Lung (tissue), 12 donors: ENCODE data around the gene ZNF488. TPM values are rescaled to one million over a fixed set of nuclear protein-coding genes. Genes with fewer than 3 reads are reported as not detected.

Source experiments
- ATAC-seq: fragments of 200-7000 bp; cut with Tn5 transposase; one replicate; pipeline ENCODE4 v1.9.1; 2020; ENCODE audit warnings: moderate number of reproducible peaks; ENCODE audit not compliant: insufficient read depth, low FRiP score
- DNase-seq, 3 donors: peaks; one replicate each; pipeline ENCODE4 v3.0.0-alpha.2; 2013 to 2017
- H3K27ac ChIP-seq, 2 donors: one replicate each; pipeline ENCODE4 v1.5.1; 2013; ENCODE audit warnings: mild to moderate bottlenecking in 2 of 2, moderate library complexity in 2 of 2, control low read depth in 1 of 2, inconsistent platforms in 1 of 2, low read depth in 1 of 2, low read length in 1 of 2
- H3K27me3 ChIP-seq, 3 donors: one replicate each; pipeline ENCODE4 v1.5.1; 2013; ENCODE audit warnings: low read length in 2 of 3; ENCODE audit not compliant: control insufficient read depth in 3 of 3, insufficient read depth in 3 of 3
- H3K36me3 ChIP-seq, 4 donors: one replicate each; pipeline ENCODE4 v1.5.1; 2013; ENCODE audit warnings: low read length in 4 of 4, mild to moderate bottlenecking in 1 of 4, moderate library complexity in 1 of 4; ENCODE audit not compliant: control insufficient read depth in 4 of 4, insufficient read depth in 4 of 4
- H3K4me1 ChIP-seq, 5 donors: one replicate each; pipeline ENCODE4 v1.5.1; 2013; ENCODE audit warnings: low read length in 5 of 5, mild to moderate bottlenecking in 2 of 5, moderate library complexity in 1 of 5; ENCODE audit not compliant: control insufficient read depth in 5 of 5, insufficient read depth in 5 of 5
- H3K4me3 ChIP-seq: one replicate; pipeline ENCODE4 v1.5.1; 2013; ENCODE audit warnings: mild to moderate bottlenecking, control low read depth, moderate library complexity
- H3K9ac ChIP-seq, 2 donors: one replicate each; pipeline ENCODE4 v1.5.1; 2013; ENCODE audit warnings: low read length in 2 of 2, control low read depth in 1 of 2; ENCODE audit not compliant: insufficient read depth in 1 of 2
- H3K9me3 ChIP-seq, 4 donors: one replicate each; pipeline ENCODE4 v1.5.1; 2013; ENCODE audit warnings: low read length in 3 of 4, mild to moderate bottlenecking in 1 of 4, moderate library complexity in 1 of 4; ENCODE audit not compliant: control insufficient read depth in 4 of 4, insufficient read depth in 3 of 4
- WGBS, 2 donors: extraction: QIAGEN DNeasy Blood & Tissue Kit; methylation state at CpG; one replicate each; pipeline ENCODE4 v1.1.7; 2013; 5-methylcytosine and 5-hydroxymethylcytosine counted together
- polyA plus RNA-seq, 2 donors: library from polyadenylated mRNA; stranded (reverse); fragments of 200-250 nt; gene quantifications; one replicate each; pipeline ENCODE4 v1.2.1, GENCODE V29; 2013
- total RNA-seq, 2 donors: library from RNA; depleted of rRNA in 1 of 2; stranded (reverse); fragments of >200 nt in 1 of 2; gene quantifications; one replicate each; pipeline ENCODE4 v1.2.1, GENCODE V29; 2014 to 2021
- TF ChIP-seq, protein P1 (sequence below): IDR thresholded peaks from 2 replicates; pipeline ENCODE4 v1.5.1; 2012; ENCODE audit warnings: mild to moderate bottlenecking; ENCODE audit errors: control extremely low read depth, extremely low read depth
- donor health status: control.
- donor health status: control.
- donor health status: Bipolar disorder and iron deficiency.
- donor health status: healthy.
- donor health status: DM: yes; HTN: yes; CAD: no.

The ZNF488 gene
- total and polyA plus RNA-seq, 4 donors: 0.15 to 0.64 (median 0.42) TPM

DNA sequence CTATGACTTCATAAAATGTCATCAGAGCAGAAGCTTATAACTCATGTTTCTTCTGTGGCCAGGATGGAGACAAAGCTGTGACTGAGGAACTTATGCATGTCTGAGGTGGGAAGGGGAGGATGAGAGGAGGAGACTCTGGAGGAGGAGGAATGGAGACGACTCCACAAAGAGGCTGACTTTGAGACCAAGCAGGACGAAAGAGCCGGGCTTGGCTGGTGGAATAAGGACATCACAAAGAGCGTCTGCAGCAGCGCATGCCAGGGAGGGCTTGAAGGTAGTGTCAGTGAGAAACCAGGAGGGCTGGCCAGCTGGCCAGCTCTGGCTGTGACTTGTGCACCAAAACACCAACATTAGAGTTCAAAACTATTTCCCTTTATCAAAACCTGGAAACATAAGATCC, 68.0 kb downstream of the ZNF488 start:
- WGBS, 2 donors: 84 to 91% methylated on average over 5 of the region's 5 CpGs
- Histone ChIP-seq H3K4me3 (no peak overlapping the region), H3K9me3 (no peaks in the 10 kb centered on the region), H3K27ac (no peak overlapping the region), H3K27me3 (no peaks in the 10 kb centered on the region), H3K9ac (no peak overlapping the region), H3K4me1 (peaks cover 0 to 12% (median 6%) of the 10 kb centered on the region in 5 donors), H3K36me3 (peaks cover 0 to 30% (median 6%) of the 10 kb centered on the region in 4 donors)
- DNase-seq (no peak), ATAC-seq (no peak)
- TF ChIP-seq, protein P1, sequence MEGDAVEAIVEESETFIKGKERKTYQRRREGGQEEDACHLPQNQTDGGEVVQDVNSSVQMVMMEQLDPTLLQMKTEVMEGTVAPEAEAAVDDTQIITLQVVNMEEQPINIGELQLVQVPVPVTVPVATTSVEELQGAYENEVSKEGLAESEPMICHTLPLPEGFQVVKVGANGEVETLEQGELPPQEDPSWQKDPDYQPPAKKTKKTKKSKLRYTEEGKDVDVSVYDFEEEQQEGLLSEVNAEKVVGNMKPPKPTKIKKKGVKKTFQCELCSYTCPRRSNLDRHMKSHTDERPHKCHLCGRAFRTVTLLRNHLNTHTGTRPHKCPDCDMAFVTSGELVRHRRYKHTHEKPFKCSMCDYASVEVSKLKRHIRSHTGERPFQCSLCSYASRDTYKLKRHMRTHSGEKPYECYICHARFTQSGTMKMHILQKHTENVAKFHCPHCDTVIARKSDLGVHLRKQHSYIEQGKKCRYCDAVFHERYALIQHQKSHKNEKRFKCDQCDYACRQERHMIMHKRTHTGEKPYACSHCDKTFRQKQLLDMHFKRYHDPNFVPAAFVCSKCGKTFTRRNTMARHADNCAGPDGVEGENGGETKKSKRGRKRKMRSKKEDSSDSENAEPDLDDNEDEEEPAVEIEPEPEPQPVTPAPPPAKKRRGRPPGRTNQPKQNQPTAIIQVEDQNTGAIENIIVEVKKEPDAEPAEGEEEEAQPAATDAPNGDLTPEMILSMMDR: no peak

Other genes starting within 250 kb of the ZNF488 start
- gene GDF10, start 84.1 kb downstream of the ZNF488 start, total RNA-seq: 10 to 100 TPM; 30.3 to 34.7 TPM
- gene GDF10, start 84.1 kb downstream of the ZNF488 start, polyA plus RNA-seq: 1 to 10 TPM; 2.3 to 3.0 TPM
- not detected for gene GDF2, start 61.8 kb downstream of the ZNF488 start, total RNA-seq
- not detected for gene GDF2, start 61.8 kb downstream of the ZNF488 start, polyA plus RNA-seq
- not detected for gene RBP3, start 35.9 kb downstream of the ZNF488 start, total RNA-seq
- gene RBP3, start 35.9 kb downstream of the ZNF488 start, polyA plus RNA-seq: under 1 TPM in 1 of 2 donors, not detected in 1; 0.01 TPM
- 10 to 100 TPM in 1 of 2 donors, under 1 TPM in 1; 0.68 to 19.7 TPM for gene ANXA8, start 99.8 kb upstream of the ZNF488 start, total RNA-seq
- gene ANXA8, start 99.8 kb upstream of the ZNF488 start, polyA plus RNA-seq: 10 to 100 TPM; 12.5 to 13.7 TPM
- gene FAM25G, start 107.4 kb upstream of the ZNF488 start, total RNA-seq: not detected
- not detected for gene FAM25G, start 107.4 kb upstream of the ZNF488 start, polyA plus RNA-seq
- 1 to 10 TPM; 4.4 to 8.7 TPM for gene AGAP9, start 139.3 kb upstream of the ZNF488 start, total RNA-seq
- gene AGAP9, start 139.3 kb upstream of the ZNF488 start, polyA plus RNA-seq: 1 to 10 TPM; 3.6 to 6.5 TPM